ENCODE measurements around the gene PHACTR1. TPM values are rescaled to one million over a fixed set of nuclear protein-coding genes. Genes with fewer than 3 reads are reported as not detected.
A peak's percentile ranks its signal among the peaks of the same experiment; 100 is the strongest.

The PHACTR1 gene
- total RNA-seq, 1 donor from 2014 or later, result 8.4 TPM

GRCh38 chr6:12895721-12896120 lies 179.2 kb downstream of the PHACTR1 start:
- no peaks in the 10 kb centered on the region for H3K36me3 ChIP-seq
- intact Hi-C loops (cut with DNase I), result loop anchor here (10.0 kb wide), 1 partner anchor 1311 kb away; no protein-coding TSS in a partner anchor
- H3K9me3 ChIP-seq, result peaks cover 0 to 8% of the 10 kb centered on the region in 2 donors
- H3K27me3 ChIP-seq, result no peaks in the 10 kb centered on the region
- H3K4me3 ChIP-seq, result no peak overlapping the region
- no peaks in the 10 kb centered on the region for H3K4me1 ChIP-seq
- no peak for TF ChIP-seq CTCF (IDR thresholded peaks at IDR 0.05)
- no peak overlapping the region for H3K27ac ChIP-seq
- DNase-seq (ENCODE audit: low spot score in 2 of 2), result no peak

GRCh38 chr6:12896208-12896733 lies 179.7 kb downstream of the PHACTR1 start:
- no peaks in the 10 kb centered on the region for H3K36me3 ChIP-seq
- no peaks in the 10 kb centered on the region for H3K4me1 ChIP-seq
- intact Hi-C loops (cut with DNase I), result loop anchor here (10.0 kb wide), 1 partner anchor 1311 kb away; no protein-coding TSS in a partner anchor
- H3K27me3 ChIP-seq, result no peaks in the 10 kb centered on the region
- H3K4me3 ChIP-seq, result no peak overlapping the region
- no peak for DNase-seq (ENCODE audit: low spot score in 2 of 2)
- no peak overlapping the region for H3K27ac ChIP-seq
- TF ChIP-seq CTCF (IDR thresholded peaks at IDR 0.05), result no peak
- peaks cover 0 to 8% of the 10 kb centered on the region in 2 donors for H3K9me3 ChIP-seq

- TF ChIP-seq CTCF (IDR thresholded peaks at IDR 0.05), result no peak
- Histone ChIP-seq H3K4me1 (peaks cover 0 to 6% of the 10 kb centered on the region in 2 donors), H3K27me3 (no peaks in the 10 kb centered on the region), H3K9me3 (no peaks in the 10 kb centered on the region), H3K27ac (no peak overlapping the region), H3K4me3 (no peak overlapping the region), H3K36me3 (no peaks in the 10 kb centered on the region)
- no peak for DNase-seq (ENCODE audit: low spot score in 2 of 2)
- intact Hi-C loops (cut with DNase I), result loop anchor here (10.0 kb wide), 1 partner anchor 1314 kb away; no protein-coding TSS in a partner anchor
These were observed 182.0 kb downstream of the PHACTR1 start for GRCh38 chr6:12898603-12899002.

- no peak for TF ChIP-seq CTCF (IDR thresholded peaks at IDR 0.05)
- DNase-seq (ENCODE audit: low spot score in 2 of 2), result no peak
- Histone ChIP-seq H3K36me3 (no peaks in the 10 kb centered on the region), H3K27ac (no peak overlapping the region), H3K27me3 (no peaks in the 10 kb centered on the region), H3K9me3 (no peaks in the 10 kb centered on the region), H3K4me3 (no peak overlapping the region), H3K4me1 (peaks cover 0 to 6% of the 10 kb centered on the region in 2 donors)
- intact Hi-C loops (cut with DNase I), result loop anchor here (10.0 kb wide), 1 partner anchor 1314 kb away; no protein-coding TSS in a partner anchor
These were observed 182.7 kb downstream of the PHACTR1 start for GRCh38 chr6:12899046-12899833.

- H3K4me3 ChIP-seq, result no peak overlapping the region
- DNase-seq (ENCODE audit: low spot score in 2 of 2), result peak in 1 of 2 donors; percentile 66
- H3K27me3 ChIP-seq, result no peaks in the 10 kb centered on the region
- H3K27ac ChIP-seq, result peak overlapping the region; percentile 22 to 56
- H3K4me1 ChIP-seq, result peaks cover 0 to 6% of the 10 kb centered on the region in 2 donors
- H3K9me3 ChIP-seq, result no peaks in the 10 kb centered on the region
- no peak for TF ChIP-seq CTCF (IDR thresholded peaks at IDR 0.05)
- intact Hi-C loops (cut with DNase I), result no loop called here
- no peaks in the 10 kb centered on the region for H3K36me3 ChIP-seq
These were observed 186.7 kb downstream of the PHACTR1 start for GRCh38 chr6:12903246-12903645.

Data from ascending aorta (tissue), 2 donors.